COLO829 (cell line): Measurements from ENCODE around the gene NTSR2.
A peak's percentile ranks its signal among the peaks of the same experiment; 100 is the strongest.

Experiments used
- DNase-seq: peaks from one replicate; pipeline ENCODE4 v3.0.0; 2012; ENCODE audit warnings: low spot score

Gene NTSR2, protein sequence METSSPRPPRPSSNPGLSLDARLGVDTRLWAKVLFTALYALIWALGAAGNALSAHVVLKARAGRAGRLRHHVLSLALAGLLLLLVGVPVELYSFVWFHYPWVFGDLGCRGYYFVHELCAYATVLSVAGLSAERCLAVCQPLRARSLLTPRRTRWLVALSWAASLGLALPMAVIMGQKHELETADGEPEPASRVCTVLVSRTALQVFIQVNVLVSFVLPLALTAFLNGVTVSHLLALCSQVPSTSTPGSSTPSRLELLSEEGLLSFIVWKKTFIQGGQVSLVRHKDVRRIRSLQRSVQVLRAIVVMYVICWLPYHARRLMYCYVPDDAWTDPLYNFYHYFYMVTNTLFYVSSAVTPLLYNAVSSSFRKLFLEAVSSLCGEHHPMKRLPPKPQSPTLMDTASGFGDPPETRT

DNA sequence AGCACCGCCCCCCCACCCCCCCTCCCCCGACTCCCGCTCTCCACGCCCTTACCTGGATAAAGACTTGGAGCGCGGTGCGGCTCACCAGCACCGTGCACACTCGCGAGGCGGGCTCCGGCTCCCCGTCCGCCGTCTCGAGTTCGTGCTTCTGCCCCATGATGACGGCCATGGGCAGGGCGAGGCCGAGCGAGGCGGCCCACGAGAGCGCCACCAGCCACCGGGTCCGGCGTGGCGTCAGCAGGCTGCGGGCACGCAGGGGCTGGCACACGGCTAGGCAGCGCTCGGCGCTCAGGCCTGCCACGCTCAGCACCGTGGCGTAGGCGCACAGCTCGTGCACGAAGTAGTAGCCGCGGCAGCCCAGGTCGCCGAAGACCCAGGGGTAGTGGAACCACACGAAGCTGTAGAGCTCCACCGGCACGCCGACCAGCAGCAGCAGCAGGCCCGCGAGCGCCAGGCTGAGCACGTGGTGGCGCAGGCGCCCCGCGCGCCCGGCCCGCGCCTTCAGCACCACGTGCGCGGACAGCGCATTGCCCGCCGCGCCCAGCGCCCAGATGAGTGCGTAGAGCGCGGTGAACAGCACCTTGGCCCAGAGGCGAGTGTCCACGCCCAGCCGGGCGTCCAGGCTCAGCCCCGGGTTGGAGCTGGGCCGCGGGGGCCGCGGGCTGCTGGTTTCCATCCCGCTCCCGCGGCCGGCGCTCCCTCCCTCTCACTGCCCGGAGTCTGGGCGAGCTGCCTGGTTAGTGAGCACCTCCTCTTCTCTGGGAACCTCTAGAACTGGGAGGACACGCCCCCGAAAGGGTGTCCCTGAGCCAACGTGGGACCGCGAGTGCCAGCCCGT lies at the start of gene NTSR2:
Gene NTSR2 (minus strand): TSS at position 742 of the 838 bp plus-strand sequence. CDS start 66 bp downstream, at position 676.
- DNase-seq = peak; percentile 70

DNA sequence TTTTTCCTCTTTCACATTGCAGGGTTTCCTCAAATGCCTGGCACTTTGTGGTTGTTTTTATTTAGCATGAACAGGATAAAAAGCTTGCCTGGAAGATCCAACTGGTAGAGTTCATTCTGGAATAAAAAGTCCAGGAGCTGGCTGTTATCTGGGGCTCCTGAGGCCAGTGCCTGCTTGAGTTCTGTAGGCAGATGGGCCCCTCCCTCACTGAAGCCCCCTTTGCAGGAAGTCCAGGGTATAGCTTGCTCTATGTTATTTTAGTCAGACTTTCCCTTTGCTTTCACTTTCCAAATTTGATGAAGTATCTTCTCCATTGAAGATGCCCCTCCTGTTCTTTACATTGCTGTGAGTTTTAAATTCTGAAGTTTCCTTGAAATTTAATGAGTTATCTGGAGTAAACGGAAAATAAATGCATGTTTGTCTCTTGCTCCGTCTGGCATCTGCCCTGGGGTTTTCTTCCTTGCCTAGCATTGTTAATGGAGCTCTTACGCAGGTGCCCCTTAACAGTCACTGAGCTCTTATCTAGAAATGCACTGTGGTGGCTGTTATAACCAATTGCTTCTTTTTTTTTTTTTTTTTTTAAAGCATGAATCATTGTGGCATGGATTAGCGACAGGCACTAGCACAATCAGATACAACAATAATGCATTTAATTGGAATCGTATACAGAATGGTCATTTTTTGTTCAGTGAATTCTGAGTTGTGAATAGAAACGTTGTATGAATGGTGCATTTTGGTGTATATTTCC lies 49.4 kb upstream of the NTSR2 start:
- DNase-seq = peak; percentile 68

DNA sequence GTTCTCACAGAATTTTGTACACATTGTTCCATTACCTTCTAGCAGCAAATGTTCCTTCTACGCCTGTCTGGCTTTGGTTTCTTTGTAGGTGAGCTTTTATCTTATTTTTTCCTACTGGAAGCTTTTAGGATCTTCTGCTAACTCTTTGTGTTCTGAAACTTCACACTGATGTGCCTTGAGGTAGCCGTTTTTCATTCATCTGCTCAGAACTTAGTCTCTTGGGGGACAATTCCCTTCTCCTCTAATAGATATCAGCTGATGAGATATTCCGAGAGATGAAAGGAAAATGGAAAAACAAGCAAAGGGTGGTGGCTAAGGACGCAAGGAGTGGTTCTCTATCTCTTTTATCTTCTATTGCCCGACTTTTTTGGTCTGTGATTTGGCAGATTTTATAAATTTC lies 48.6 kb upstream of the NTSR2 start:
- peak; percentile 20 for DNase-seq

DNA sequence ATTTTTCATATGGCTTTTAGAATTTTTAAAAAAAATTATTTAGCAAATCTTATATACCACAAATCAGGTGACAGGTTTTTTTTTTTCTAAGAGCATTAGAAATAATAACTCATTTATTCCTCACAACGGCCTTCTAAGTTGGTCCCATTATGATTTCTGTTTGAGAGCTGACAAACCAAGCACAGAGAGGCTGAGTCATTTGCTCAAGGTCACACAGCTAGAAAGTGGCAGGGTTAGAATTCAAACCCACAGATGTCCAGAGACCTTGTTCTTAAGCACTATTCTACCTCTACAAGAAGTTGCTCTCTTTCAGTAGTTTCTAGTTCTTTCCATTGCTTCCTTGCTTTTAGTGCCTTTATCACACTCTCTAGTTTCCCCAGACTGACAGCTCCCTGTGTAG lies 47.6 kb upstream of the NTSR2 start:
- DNase-seq = no peak

DNA sequence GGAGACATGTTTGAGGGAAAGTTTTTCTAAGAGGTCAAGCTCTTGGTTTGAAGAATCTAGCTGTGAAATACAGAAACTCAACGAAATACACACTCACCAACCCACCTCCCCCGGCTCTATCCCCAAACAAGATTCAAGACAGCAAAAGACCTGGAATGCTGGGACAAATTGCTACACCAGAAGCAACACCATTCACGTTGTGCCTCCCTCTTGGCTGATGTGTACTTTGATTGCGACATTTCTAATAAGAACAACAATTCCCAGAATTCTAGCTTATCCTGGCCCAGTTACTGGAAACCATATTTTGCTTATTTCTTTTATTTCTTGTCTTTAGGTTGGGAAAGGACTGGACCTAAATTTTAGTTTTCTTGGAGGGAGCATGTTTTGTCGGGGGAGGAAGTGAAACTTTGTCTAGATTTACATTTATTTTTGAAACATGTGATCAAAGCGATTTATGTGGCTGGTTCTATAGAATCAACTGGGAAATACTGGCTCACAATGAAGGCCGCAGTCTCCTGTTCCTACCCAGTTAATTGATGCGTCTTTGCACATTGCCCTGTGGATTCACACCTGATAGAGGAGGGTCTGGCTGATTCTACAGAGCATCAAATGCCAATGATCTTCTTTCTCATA lies 46.8 kb upstream of the NTSR2 start:
- no peak for DNase-seq

DNA sequence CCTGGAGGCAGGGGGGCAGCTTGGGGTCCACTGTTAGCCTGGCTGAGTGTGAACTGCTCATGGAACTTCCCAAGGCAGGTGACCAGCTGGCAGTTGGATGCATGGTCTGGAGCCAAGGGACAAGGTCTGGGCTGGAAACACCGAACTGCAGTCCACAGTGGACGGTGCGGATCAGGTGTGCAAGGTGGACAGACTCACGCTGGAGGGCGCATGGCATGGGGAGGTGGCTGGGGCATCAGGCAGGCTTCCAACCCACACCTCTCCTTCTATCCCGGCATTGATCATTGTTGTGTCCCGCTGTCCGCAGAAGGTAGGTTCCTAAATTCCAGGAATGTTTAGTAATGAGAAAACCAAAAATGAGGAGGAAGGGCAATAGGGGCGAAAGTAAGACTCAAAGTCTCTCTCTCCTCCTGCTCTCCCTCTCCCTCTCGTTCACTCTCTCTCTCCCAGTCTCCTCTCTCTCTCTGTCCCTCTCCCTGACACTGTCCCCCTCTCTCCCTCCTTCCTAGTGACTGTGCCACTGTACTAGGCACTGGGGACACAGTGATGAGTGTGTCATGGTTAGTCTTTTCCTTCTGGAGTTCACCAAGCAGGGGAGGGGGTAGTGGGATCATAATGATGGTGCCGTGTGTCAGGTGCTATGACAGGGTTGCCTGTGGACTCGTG lies 46.1 kb upstream of the NTSR2 start:
- no peak for DNase-seq

DNA sequence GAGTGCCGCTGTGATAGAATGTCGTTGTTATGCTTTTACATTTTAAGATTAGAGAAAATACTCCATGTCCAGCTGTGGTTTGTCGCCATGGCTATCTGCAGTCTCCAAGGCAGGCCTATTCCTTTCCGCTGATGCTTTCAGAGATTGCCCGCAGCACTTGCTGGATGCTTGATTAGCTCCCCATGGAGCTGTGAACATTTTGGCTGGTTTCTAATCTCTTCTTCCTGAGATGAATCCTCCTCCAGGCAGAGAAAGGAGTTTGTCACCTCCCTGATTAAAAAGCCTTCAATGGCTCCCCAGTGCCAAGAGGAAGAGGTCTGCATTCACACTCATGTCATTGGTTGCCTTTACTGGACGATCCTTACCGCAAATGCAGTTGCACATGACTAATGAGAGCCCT lies 43.8 kb upstream of the NTSR2 start:
- DNase-seq = no peak

DNA sequence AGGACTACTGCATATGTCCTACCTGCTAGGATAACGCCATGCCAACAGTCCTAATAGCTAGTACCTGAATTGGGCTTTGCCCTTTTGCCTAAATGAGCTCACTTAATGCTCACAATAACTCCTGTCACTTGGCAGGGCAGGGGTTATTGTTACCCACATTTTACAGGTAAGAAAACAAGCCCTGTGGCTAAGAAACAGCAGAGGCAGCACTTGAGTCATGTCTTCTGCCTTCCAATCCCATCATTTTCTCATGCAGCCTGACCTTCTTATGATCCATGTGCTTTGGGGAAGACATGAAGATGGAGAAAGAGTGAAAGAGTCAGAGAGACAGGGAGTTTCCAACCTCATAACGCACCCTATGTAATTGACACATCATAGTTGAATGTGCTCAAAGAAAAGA lies 42.9 kb upstream of the NTSR2 start:
- no peak for DNase-seq

DNA sequence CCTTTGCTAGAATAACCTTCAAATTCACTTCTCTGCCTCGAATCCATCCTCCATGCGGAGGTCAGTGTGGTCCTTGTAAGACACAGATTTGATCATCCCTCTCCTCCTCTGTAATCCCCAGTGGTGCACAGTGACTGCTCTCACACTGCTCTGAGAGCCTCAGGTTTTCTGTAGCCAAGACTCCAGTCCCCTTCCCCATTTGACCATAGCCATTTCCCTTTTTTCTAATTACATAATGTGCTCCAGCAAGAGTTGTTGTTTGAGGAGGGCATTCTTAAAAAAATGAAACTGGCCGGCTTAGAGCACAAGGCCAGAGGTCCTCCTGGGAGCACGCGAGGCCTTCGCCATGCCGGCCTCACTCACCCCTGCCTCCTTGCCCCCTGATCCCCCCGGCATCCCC lies 41.8 kb upstream of the NTSR2 start:
- DNase-seq = no peak

DNA sequence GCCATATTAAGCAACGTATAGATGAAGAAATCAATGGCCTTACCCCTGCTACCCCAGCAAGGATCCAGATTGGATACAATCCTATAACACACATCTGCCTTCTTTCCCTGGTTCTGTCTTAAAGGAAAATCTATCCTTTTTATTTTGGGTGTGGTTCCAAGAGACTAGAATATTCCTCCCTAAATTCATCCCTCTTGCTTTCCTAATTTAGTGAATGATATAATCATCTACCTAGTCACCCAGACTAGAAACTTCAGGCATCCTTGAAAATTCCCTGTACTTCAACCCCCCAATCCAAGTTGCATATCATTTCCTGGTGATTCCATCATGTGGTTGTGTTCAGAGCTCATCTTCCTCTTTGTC lies 41.3 kb upstream of the NTSR2 start:
- DNase-seq = no peak

DNA sequence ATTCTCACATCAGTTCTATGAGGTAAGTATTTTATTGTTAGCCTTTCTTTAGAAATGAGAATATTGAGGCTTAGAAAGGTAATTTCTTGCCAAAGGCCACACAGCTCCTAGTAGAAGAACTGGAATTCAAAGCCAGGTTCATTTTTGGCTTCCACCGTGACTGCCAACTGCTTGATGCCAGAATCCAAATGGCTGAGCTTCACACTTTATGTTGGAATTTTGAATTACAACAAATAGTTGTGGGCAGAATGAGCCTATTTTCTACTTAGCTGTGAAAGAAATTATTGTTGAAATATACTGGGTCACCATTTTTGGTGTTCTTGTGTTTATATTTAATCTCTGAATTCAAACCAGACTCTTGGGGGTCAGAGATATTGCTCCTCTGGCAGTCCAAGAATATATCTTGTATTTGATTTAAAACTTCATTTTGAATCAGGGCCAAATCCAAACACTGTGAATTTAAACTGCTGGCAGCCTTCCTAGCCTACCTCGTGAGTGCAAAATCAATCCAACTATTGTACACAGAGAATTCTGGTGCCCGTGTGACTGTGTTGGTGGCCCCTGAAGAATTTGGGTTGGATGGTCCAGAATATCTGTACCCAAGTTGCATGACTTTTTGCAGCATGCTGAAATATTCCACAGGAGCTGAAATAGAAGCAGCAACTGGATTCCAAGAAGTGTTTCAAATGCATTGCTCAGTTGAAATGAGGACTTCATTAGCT lies 40.8 kb upstream of the NTSR2 start:
- DNase-seq = peak; percentile 78

DNA sequence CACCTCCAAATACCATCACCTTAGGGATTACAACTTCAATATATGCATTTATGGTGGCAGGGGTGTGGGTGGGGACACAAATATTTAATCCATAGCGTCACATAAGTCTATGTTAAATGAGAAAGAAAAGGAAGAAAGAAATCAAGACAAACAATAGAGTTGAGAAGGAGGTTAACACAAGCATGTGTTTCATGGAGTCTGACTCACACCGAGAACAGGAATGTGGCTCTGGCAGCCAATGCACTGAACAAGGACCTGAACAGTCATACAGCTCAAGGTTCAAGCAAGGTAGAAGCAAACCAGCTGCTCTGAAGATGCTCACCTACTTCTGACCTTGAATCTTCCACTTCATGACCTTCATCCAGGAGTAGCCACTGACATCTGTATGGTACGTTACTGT lies 40.2 kb upstream of the NTSR2 start:
- peak; percentile 91 for DNase-seq

DNA sequence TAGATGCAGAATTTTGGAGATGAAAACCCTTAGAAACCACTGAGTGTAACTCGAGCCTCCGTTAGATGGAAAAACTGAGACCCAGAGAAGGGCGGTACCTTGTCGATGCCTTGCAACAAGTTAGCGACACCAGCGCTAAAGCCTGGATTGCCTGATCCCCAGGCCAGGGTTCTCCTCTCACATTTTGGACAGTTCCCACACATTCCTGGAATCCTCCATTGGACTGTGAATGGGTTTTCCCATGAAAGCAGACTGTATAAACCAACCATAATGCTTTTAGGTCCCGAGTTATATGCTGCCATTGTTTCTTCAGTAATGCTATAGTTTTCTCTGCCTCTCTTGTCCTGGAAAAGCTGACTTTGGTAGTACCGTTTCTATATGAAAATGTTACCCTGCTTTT lies 39.3 kb upstream of the NTSR2 start:
- no peak for DNase-seq

DNA sequence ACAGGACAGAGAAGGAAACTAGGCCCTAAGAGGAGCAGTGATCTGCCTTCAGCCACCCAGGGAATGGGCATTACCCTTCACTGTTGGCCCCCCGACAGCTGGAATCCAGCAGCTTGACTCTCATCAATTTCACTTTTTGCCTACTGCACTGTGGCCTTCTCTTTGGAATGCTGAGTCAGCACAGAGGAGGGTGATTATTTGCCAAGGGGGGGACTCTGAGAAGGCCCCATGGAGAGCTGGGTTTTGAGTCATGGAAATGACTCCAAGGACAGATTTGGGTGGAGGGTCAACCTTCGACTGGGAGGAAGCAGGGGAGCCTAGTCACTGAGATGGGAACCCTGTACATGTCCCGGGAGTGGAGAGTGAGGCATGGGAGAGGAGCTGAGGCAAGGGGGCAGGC lies 38.1 kb upstream of the NTSR2 start:
- DNase-seq = no peak

DNA sequence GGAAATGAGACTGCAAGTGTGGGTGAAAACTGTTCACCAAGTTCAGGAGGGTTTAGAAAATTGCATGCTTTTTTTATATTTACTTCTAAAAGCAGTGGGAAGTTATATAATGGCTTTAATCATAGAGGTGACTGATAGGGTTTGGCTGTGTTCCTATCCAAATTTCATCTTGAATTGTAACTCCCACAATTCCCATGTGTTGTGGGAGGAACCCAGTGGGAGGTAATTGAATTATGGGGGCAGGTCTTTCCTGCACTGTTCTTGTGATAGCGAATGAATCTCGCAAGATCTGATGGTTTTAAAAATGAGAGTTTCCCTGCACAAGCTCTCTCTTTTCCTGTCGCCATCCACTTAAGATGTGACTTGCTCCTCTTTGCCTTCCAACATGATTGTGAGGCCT lies 35.7 kb upstream of the NTSR2 start:
- DNase-seq = no peak

DNA sequence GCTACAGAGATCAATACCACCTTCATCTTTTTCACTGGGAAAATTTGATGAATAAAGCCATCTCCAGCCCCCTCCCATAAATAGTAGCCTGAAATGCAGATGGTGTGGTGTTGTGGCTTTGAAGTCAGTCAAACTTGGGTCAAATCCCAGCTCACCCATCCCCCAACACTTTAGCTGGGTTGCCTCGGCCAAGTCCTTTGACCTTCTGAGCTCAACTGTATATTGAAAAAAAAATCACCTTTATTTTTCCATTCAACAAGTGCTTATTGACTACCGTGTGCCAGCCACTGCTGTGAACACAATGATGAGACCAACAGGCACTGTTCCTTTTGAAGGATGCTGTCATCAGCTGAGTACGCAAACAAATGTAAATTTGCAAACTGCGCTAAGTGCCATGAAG lies 35.1 kb upstream of the NTSR2 start:
- DNase-seq = no peak

DNA sequence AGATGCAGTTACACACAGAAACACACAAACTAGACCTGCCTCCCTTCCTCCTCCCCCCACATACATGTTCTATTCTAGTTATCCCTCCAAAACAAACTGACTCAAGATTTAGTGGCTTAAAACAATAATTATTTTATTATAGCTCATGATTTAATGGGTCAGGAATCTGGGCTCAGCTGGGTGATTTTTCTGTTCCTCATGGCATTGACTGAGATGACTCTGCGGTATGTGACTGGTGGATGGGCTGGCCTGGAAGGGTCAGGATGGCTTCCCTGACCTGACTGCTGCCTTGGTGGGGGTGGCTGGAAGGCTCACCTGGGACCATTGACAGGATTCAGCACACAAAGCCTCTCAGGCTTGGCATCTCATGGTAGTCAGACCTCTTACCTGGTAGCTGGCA lies 33.7 kb upstream of the NTSR2 start:
- no peak for DNase-seq

DNA sequence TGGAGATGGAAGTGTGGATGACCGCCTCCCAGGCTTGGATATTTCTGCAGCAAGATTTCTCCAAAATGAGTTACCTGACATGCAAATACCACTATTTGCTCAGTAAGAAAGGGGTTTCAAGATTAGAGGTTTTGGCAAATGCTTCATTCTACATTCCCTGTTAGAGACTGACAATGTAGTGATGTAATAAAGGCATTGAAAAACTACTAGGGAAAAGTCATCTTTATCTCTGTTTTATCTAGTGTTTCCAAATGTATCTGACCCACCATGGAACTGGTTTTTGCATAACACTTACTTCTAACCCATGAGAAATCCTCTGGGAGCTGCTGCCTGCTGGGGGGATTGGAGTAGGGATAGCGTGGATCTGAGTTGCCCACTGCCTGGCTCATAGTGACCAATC lies 33.0 kb upstream of the NTSR2 start:
- DNase-seq = no peak

DNA sequence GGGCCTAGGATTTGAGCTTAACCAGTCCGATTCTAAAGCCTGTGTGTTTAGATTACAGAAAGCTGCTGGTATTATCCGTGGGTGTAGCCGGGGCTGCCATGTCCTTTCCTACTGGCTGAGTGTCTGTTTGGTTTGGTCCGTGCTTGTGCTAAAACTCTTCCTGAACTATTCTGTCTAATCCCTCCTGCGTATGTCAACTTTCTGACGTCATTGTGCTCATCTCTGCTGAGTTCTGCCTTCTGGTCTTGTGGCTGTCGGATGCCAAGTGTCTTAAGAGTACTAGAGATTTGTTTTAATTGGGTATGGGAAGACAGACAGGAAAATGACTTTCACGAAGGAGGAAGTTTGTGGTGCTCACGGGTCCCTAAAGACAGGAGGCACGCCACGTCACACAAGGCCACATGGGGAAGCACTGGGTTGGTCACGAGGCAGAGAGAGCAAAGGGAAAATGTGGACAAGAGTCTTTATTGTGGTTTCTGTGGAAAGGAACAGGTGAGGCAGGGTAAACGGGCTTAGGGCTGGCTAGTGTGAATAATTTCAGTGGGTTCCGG lies 31.8 kb upstream of the NTSR2 start:
- no peak for DNase-seq

DNA sequence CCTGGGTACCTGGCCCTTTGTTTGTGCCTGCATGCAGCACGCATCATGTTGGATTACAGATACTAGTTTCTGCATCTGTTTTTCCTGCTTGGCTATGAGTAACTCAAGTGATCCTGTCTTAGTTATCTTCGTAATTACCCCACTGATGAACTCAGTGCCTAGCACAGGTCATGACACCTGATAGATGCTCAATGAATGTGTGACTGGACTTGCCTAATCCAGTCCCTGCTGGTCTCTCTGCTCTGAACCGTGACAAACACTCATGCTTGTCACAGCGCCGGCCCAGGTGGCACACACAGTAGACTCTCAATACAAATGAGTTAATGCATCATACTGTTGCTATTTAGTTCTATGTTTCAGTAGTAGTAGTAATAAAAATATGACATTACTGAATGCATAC lies 31.2 kb upstream of the NTSR2 start:
- DNase-seq = no peak
